HCT116 (cell line): ENCODE measurements around the gene ZNF148.

Source experiments
- CEBPB ChIP-seq: IDR thresholded peaks from 2 replicates; pipeline ENCODE4 v1.6.1; 2012; ENCODE audit warnings: low read depth
- CTCF ChIP-seq, 3 experiments: fragments of 200-600 bp in 1 of 3; sonication (generic) in 1 of 3; IDR thresholded peaks in 2 of 3; conservative IDR thresholded peaks in 1 of 3; 2 replicates each; pipeline ENCODE4 v1.5.1; 2012 to 2017; ENCODE audit warnings: low read depth in 2 of 3, low read length in 2 of 3, antibody characterized with exemption in 1 of 3, borderline replicate concordance in 1 of 3, control low read depth in 1 of 3, mild to moderate bottlenecking in 1 of 3, mixed read lengths in 1 of 3, mixed run types in 1 of 3, moderate library complexity in 1 of 3; ENCODE audit not compliant: insufficient read depth in 1 of 3
- ELF1 ChIP-seq: IDR thresholded peaks from 2 replicates; pipeline ENCODE4 v1.6.1; 2012; ENCODE audit warnings: low read depth, borderline replicate concordance
- EZH2 ChIP-seq: fragments of 200-600 bp; sonication (generic); IDR thresholded peaks from 2 replicates; pipeline ENCODE4 v1.6.1; 2017; ENCODE audit warnings: antibody characterized with exemption, mixed run types
- EZH2phosphoT487 ChIP-seq: fragments of 200-600 bp; IDR thresholded peaks from 2 replicates; pipeline ENCODE4 v1.6.1; 2018; ENCODE audit warnings: antibody characterized with exemption, borderline replicate concordance
- MAX ChIP-seq: IDR thresholded peaks from 2 replicates; pipeline ENCODE4 v1.6.1; 2012
- POLR2A ChIP-seq: IDR thresholded peaks from 2 replicates; pipeline ENCODE4 v1.7.0; 2011; ENCODE audit warnings: borderline replicate concordance; ENCODE audit not compliant: insufficient read depth, insufficient read length; ENCODE audit errors: extremely low read depth
- POLR2AphosphoS5 ChIP-seq: IDR thresholded peaks from 2 replicates; pipeline ENCODE4 v1.6.1; 2011; ENCODE audit warnings: mild to moderate bottlenecking, low read depth, low read length, moderate library complexity
- REST ChIP-seq: IDR thresholded peaks from 2 replicates; pipeline ENCODE4 v1.6.1; 2012; ENCODE audit warnings: low read depth
- SIN3A ChIP-seq: IDR thresholded peaks from 2 replicates; pipeline ENCODE4 v1.6.1; 2012; ENCODE audit warnings: low read depth
- SP1 ChIP-seq: IDR thresholded peaks from 2 replicates; pipeline ENCODE4 v1.6.1; 2012; ENCODE audit warnings: low read depth
- YY1 ChIP-seq: IDR thresholded peaks from 2 replicates; pipeline ENCODE4 v1.6.1; 2011; ENCODE audit warnings: low read length, low read depth, moderate library complexity, mild to moderate bottlenecking; ENCODE audit not compliant: insufficient replicate concordance; ENCODE audit errors: extremely low read depth

GRCh38 chr3:125351814-125352456 is 23.2 kb downstream of the ZNF148 start:
- no peak for TF ChIP-seq CTCF (IDR thresholded peaks at IDR 0.05 in 2 of 3, conservative IDR thresholded peaks at IDR 0.05 in 1 of 3; ENCODE audit: borderline replicate concordance in 1 of 3, insufficient read depth in 1 of 3, low read depth in 2 of 3, low read length in 2 of 3)
- no peak for TF ChIP-seq SP1
- TF ChIP-seq REST: no peak
- no peak for TF ChIP-seq CEBPB
- no peak for TF ChIP-seq POLR2A
- TF ChIP-seq SIN3A: no peak
- TF ChIP-seq ELF1: no peak
- no peak for TF ChIP-seq EZH2
- no peak for TF ChIP-seq YY1
- no peak for TF ChIP-seq EZH2phosphoT487
- TF ChIP-seq MAX: no peak
- no peak for TF ChIP-seq POLR2AphosphoS5
